Sigmoid colon (tissue), 7 donors: ENCODE results near the gene PLD2. TPM values are rescaled to one million over a fixed set of nuclear protein-coding genes. Genes with fewer than 3 reads are reported as not detected.

ENCODE experiments used
- DNase-seq: peaks from one replicate; pipeline ENCODE4 v3.0.0-alpha.2; 2019
- H3K27ac ChIP-seq, 4 donors: fragments of 200-600 bp; sonication (generic); one replicate each; pipeline ENCODE4 v1.5.1; 2016 to 2019; ENCODE audit warnings: mild to moderate bottlenecking in 1 of 4
- H3K27me3 ChIP-seq, 3 donors: fragments of 200-600 bp; sonication (generic); one replicate each; pipeline ENCODE4 v1.5.1; 2019; ENCODE audit warnings: mild to moderate bottlenecking in 1 of 3
- H3K36me3 ChIP-seq, 4 donors: fragments of 200-600 bp; sonication (generic); one replicate each; pipeline ENCODE4 v1.5.1; 2016 to 2019
- H3K4me1 ChIP-seq, 4 donors: fragments of 200-600 bp; sonication (generic); one replicate each; pipeline ENCODE4 v1.5.1; 2017 to 2019
- H3K4me3 ChIP-seq, 4 donors: fragments of 200-600 bp; sonication (generic); one replicate each; pipeline ENCODE4 v1.5.1; 2017 to 2019; ENCODE audit warnings: mild to moderate bottlenecking in 2 of 4, moderate library complexity in 1 of 4
- H3K9me3 ChIP-seq, 4 donors: fragments of 200-600 bp in 3 of 4; sonication (generic) in 3 of 4; one replicate each; pipeline versions ENCODE4 v1.5.1 to v1.6.1; 2013 to 2019
- EP300 ChIP-seq, 4 donors: sonication (generic); formaldehyde crosslinking; IDR thresholded peaks; one replicate each; pipeline ENCODE4 v1.6.1; 2017; ENCODE audit warnings: antibody characterized with exemption in 4 of 4
- POLR2A ChIP-seq, 2 donors: fragments of 450-650 bp; IDR thresholded peaks; one replicate each; pipeline ENCODE4 v1.6.1; 2016; ENCODE audit warnings: antibody characterized with exemption in 2 of 2, mild to moderate bottlenecking in 2 of 2, moderate library complexity in 2 of 2
- POLR2AphosphoS5 ChIP-seq, 4 donors: sonication (generic); formaldehyde crosslinking; IDR thresholded peaks; one replicate each; pipeline ENCODE4 v1.6.1; 2017; ENCODE audit warnings: antibody characterized with exemption in 4 of 4
- WGBS, 2 donors: extraction: QIAGEN DNeasy Blood & Tissue Kit; methylation state at CpG; one replicate each; pipeline ENCODE4 v1.1.7; 2013; 5-methylcytosine and 5-hydroxymethylcytosine counted together
- intact Hi-C: fragments of 100-400 bp; cut with DNase I; formaldehyde crosslinking; loops from one replicate; pipeline ENCODE4 v1.15.1; 2023
- polyA plus RNA-seq, 3 donors: library from polyadenylated mRNA; stranded (reverse); fragments of 200-250 nt; gene quantifications; one replicate each; pipeline ENCODE4 v1.2.3, GENCODE V29; 2013
- total RNA-seq, 4 donors: library from RNA; depleted of rRNA; stranded (reverse); fragments of >200 nt; gene quantifications; one replicate each; pipeline ENCODE4 v1.1.0, GENCODE V29; 2016
- TF ChIP-seq, protein P1 (sequence below), 4 experiments: fragments of 450-650 bp in 3 of 4; fragments of 200-600 bp in 1 of 4; IDR thresholded peaks; one replicate each; pipeline ENCODE4 v1.5.1; 2016 to 2019; ENCODE audit warnings: antibody characterized with exemption in 4 of 4, mild to moderate bottlenecking in 3 of 4, moderate library complexity in 2 of 4
- donor health status: healthy with polysubstance abuse.
- donor health status: Bipolar disorder and iron deficiency.
- donor health status: healthy.

Gene PLD2
- total and polyA plus RNA-seq, 7 donors: 6.0 to 20.5 (median 12.1) TPM

DNA sequence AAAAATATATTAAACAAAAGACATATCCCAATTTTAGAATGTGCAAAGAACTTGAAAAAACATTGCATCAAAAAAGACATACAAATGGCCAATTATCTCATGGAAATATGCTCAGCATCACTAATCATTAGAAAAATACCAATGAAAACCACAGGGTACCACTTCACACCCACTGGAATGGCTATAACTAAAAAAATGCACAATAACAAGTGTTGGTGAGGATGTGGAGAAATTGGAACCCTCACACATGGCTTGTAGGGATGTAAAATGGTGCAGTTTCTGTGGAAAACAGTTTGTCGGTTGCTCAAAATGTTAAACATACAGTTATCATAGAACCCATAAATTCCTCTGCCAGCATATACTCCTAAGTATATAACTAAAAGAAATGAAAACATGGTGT, 11.8 kb upstream of the PLD2 start:
- TF ChIP-seq, protein P1, sequence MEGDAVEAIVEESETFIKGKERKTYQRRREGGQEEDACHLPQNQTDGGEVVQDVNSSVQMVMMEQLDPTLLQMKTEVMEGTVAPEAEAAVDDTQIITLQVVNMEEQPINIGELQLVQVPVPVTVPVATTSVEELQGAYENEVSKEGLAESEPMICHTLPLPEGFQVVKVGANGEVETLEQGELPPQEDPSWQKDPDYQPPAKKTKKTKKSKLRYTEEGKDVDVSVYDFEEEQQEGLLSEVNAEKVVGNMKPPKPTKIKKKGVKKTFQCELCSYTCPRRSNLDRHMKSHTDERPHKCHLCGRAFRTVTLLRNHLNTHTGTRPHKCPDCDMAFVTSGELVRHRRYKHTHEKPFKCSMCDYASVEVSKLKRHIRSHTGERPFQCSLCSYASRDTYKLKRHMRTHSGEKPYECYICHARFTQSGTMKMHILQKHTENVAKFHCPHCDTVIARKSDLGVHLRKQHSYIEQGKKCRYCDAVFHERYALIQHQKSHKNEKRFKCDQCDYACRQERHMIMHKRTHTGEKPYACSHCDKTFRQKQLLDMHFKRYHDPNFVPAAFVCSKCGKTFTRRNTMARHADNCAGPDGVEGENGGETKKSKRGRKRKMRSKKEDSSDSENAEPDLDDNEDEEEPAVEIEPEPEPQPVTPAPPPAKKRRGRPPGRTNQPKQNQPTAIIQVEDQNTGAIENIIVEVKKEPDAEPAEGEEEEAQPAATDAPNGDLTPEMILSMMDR (IDR thresholded peaks at IDR 0.05): no peak
- TF ChIP-seq POLR2AphosphoS5 (IDR thresholded peaks at IDR 0.05) (no peak), EP300 (IDR thresholded peaks at IDR 0.05) (no peak), POLR2A (IDR thresholded peaks at IDR 0.05) (no peak)
- H3K9me3 ChIP-seq: no peaks in the 10 kb centered on the region
- peak overlapping the region in 3 of 4 donors; percentile 84 to 89 (median 84) for H3K27ac ChIP-seq
- peaks cover 0 to 20% (median 14%) of the 10 kb centered on the region in 4 donors for H3K4me1 ChIP-seq
- H3K27me3 ChIP-seq: no peaks in the 10 kb centered on the region
- H3K36me3 ChIP-seq: peaks cover 7 to 23% (median 12%) of the 10 kb centered on the region in 4 donors
- WGBS, 2 donors: 92 to 96% methylated on average over 1 of the region's 1 CpG
- intact Hi-C loops: loop anchor here (5.0 kb wide), 1 partner anchor 37 kb away; the partner anchor contains the start of gene MINK1
- no peak overlapping the region for H3K4me3 ChIP-seq
- DNase-seq: no peak

DNA sequence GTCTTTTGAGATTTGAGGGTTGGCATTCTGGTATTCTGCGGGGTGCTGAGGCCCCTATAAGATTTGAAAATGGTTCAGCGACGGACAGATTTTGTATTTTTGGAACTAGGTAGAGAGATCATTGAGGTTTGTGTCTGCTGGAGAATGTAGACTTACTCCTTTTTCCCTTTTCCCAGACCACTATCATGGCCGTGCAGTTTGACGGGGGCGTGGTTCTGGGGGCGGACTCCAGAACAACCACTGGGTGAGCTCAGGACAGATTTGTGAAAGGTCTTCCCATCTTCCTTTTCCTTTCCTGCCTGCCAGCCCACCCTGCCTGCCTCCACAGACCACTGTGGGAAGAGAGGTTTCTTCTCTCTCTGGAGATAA, 10.4 kb upstream of the PLD2 start:
- H3K4me1 ChIP-seq: peaks cover 0 to 16% (median 10%) of the 10 kb centered on the region in 4 donors
- H3K27me3 ChIP-seq: no peaks in the 10 kb centered on the region
- no peak for TF ChIP-seq POLR2AphosphoS5 (IDR thresholded peaks at IDR 0.05)
- no peak for TF ChIP-seq EP300 (IDR thresholded peaks at IDR 0.05)
- TF ChIP-seq, protein P1 (IDR thresholded peaks at IDR 0.05): no peak
- TF ChIP-seq POLR2A (IDR thresholded peaks at IDR 0.05): no peak
- peak overlapping the region; percentile 68 to 90 (median 72) for H3K4me3 ChIP-seq
- H3K9me3 ChIP-seq: no peaks in the 10 kb centered on the region
- H3K27ac ChIP-seq: peak overlapping the region; percentile 79 to 89 (median 84)
- WGBS, 2 donors: 1 to 2% methylated on average over 7 of the region's 7 CpGs
- DNase-seq: no peak
- peaks cover 7 to 23% (median 12%) of the 10 kb centered on the region in 4 donors for H3K36me3 ChIP-seq
- intact Hi-C loops: loop anchor here (2.0 to 5.0 kb wide), 2 partner anchors 36 to 66 kb away; partner anchors contain the start of genes MED11 and MINK1

DNA sequence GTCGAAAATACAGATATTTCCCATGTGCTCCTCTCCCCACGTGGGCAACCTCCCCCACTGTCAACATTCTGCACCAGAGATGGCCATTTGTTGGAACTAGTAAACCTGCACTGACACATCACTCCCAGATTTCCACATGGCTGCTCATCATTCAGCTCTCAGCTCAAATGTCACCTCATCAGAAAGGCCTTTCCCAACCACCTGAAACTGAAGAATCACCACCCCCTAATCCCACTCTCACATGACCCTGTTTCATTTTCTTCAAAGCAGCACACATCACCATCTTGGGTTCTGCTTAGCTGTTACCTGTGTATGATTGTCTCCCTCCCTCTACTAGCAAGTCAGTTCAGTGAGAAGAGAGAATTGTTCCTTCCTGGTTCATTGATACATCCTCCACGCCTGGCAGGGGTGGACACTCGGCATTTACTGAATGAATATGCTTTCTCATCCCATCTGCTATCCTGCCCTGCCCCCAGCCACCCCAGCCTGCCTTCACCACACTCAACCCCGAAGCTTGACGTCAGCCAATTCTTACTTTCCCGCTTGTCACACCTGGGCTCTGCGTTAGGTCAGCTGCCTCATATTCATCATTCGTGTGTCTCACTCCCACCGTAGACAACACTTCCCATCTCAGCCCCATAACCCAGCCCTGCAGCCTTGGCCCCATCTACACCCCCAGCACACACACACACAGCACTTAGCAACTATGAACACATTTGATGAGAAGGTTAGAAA, 6.3 kb upstream of the PLD2 start:
- no peak for TF ChIP-seq POLR2A (IDR thresholded peaks at IDR 0.05)
- TF ChIP-seq, protein P1 (IDR thresholded peaks at IDR 0.05): no peak
- no peak for TF ChIP-seq EP300 (IDR thresholded peaks at IDR 0.05)
- no peak for TF ChIP-seq POLR2AphosphoS5 (IDR thresholded peaks at IDR 0.05)
- 80 to 88% methylated on average over 10 of the region's 10 CpGs for WGBS, 2 donors
- no peak for DNase-seq
- no peaks in the 10 kb centered on the region for H3K9me3 ChIP-seq
- peaks cover 0 to 13% (median 10%) of the 10 kb centered on the region in 4 donors for H3K4me1 ChIP-seq
- no peak overlapping the region for H3K27ac ChIP-seq
- H3K27me3 ChIP-seq: no peaks in the 10 kb centered on the region
- H3K36me3 ChIP-seq: peaks cover 7 to 23% (median 12%) of the 10 kb centered on the region in 4 donors
- H3K4me3 ChIP-seq: no peak overlapping the region
- intact Hi-C loops: no loop called here

DNA sequence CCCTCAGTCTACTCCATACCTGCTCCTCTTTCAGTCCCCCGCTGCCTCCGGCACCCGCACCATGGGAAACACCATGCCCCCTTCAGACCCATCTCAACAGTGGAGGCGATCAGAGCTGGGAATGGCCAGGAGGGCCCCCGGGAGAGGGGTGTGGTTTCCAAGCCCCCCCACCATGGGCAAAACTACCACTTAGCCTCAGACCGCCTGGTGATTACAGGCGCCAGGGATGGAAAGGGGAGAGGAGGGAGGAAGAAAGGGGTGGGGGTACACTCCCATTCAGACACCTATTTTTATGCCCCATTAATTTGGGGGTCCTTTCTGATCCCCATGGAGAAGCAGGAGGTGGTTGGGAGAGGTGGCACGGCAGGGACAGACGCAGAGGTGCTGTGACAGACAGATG, 4.7 kb upstream of the PLD2 start, which contains the start of gene C17orf114:
TSS of gene C17orf114 (minus strand) at position 101 of the 400 bp plus-strand sequence.
- no peak within 1 kb of the TSS for H3K27ac ChIP-seq
- WGBS, 2 donors: 80 to 86% methylated on average over 9 of the region's 9 CpGs
- no peak for DNase-seq
- no peak within 1 kb of the TSS for H3K4me3 ChIP-seq
- TF ChIP-seq, protein P1 (IDR thresholded peaks at IDR 0.05): no peak
- TF ChIP-seq POLR2A (IDR thresholded peaks at IDR 0.05): no peak
- TF ChIP-seq POLR2AphosphoS5 (IDR thresholded peaks at IDR 0.05): no peak
- no peak for TF ChIP-seq EP300 (IDR thresholded peaks at IDR 0.05)
- H3K9me3 ChIP-seq: no peaks in the 10 kb centered on the region
- intact Hi-C loops: no loop called here
- H3K27me3 ChIP-seq: no peaks in the 10 kb centered on the region
- H3K4me1 ChIP-seq: peaks cover 0 to 12% (median 10%) of the 10 kb centered on the region in 4 donors
- H3K36me3 ChIP-seq: peaks cover 7 to 22% (median 12%) of the 10 kb centered on the region in 4 donors
